ENCODE results near the gene LASP1.
A peak's percentile ranks its signal among the peaks of the same experiment; 100 is the strongest.

DNA sequence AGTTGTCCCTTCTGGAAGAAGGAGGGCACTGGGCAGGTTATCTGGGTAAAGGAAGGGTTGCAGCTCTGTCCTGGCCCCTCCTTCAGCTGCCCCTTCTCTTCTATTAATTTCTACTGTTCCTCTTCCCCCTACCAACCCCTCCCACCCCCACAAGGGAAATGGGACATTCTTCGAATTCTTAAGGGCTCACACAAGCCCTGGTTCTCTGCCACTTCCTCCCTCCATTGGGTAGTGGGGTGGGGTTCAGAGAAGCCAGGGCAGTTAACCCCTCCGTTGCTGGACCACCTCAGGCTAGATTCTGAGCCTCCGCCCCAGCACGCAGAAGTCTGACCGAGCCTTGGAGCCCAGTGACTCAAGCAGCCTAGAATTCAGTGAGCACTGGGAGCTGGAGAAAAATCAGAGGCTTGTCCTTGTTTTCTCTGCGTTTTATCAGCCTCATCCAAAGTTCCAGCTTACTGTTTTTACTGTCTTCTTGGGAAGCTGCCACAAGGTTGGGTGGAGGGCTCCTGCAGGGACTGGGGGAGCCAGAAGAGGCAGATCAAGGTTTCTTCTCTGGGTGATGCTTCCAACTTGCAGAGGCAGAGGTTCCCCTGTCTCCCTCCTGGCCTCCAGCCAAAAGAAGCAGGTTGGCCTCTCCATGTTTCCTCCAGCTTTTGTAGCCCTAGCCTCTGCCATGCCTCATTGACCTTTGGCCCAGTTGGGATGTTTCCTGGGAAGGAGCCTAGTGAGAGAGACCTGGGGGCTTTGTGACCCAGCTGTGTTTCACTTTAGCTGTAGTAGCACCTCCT, 10.2 kb downstream of the LASP1 start:
- TF ChIP-seq, protein P1, sequence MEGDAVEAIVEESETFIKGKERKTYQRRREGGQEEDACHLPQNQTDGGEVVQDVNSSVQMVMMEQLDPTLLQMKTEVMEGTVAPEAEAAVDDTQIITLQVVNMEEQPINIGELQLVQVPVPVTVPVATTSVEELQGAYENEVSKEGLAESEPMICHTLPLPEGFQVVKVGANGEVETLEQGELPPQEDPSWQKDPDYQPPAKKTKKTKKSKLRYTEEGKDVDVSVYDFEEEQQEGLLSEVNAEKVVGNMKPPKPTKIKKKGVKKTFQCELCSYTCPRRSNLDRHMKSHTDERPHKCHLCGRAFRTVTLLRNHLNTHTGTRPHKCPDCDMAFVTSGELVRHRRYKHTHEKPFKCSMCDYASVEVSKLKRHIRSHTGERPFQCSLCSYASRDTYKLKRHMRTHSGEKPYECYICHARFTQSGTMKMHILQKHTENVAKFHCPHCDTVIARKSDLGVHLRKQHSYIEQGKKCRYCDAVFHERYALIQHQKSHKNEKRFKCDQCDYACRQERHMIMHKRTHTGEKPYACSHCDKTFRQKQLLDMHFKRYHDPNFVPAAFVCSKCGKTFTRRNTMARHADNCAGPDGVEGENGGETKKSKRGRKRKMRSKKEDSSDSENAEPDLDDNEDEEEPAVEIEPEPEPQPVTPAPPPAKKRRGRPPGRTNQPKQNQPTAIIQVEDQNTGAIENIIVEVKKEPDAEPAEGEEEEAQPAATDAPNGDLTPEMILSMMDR (IDR thresholded peaks at IDR 0.05): no peak
- peak in 1 of 3 donors; percentile 32 for TF ChIP-seq POLR2A (IDR thresholded peaks at IDR 0.05)

Measured in body of pancreas (tissue), 4 donors.